Astrocyte (in vitro differentiated cells and primary cell): ENCODE measurements around the gene LILRB3. TPM values are rescaled to one million over a fixed set of nuclear protein-coding genes. Genes with fewer than 3 reads are reported as not detected.
"Not testable (repeated sequence)": the region's sequence is repeated elsewhere in the genome, so short reads cannot be mapped to it uniquely, and the experiment has no call there.

Experiments used
- DNase-seq: peaks from one replicate; pipeline ENCODE4 v3.0.0-alpha.2; 2010; ENCODE audit warnings: low read depth
- FAIRE-seq: peaks from 2 replicates; lab custom pipeline; 2011; peaks lifted over from hg19 to GRCh38; lab: Jason Lieb, UNC
- H2AFZ ChIP-seq: 2 replicates; pipeline ENCODE4 v1.6.0; 2012; ENCODE audit warnings: low read depth, low read length, inconsistent platforms
- H3K27ac ChIP-seq: 2 replicates; pipeline ENCODE4 v1.5.1; 2011; ENCODE audit warnings: low read depth, low read length, inconsistent platforms
- H3K27me3 ChIP-seq: 2 replicates; pipeline ENCODE4 v1.6.0; 2011; ENCODE audit warnings: low read length, inconsistent platforms; ENCODE audit not compliant: insufficient read depth
- H3K36me3 ChIP-seq: 2 replicates; pipeline ENCODE4 v1.5.1; 2011; ENCODE audit warnings: low read length, inconsistent platforms; ENCODE audit not compliant: insufficient read depth
- H3K4me1 ChIP-seq: 2 replicates; pipeline ENCODE4 v1.5.1; 2011; ENCODE audit warnings: low read length, inconsistent platforms; ENCODE audit not compliant: insufficient read depth
- H3K4me2 ChIP-seq: 2 replicates; pipeline ENCODE4 v1.6.0; 2012; ENCODE audit warnings: low read length, inconsistent platforms
- H3K4me3 ChIP-seq: 2 replicates; pipeline ENCODE4 v1.5.1; 2011; ENCODE audit warnings: low read depth, mild to moderate bottlenecking, low read length, inconsistent platforms; ENCODE audit not compliant: insufficient read depth
- H3K79me2 ChIP-seq: 2 replicates; pipeline ENCODE4 v1.6.0; 2012; ENCODE audit warnings: mild to moderate bottlenecking, low read length, inconsistent platforms; ENCODE audit not compliant: insufficient read depth
- H3K9ac ChIP-seq: 2 replicates; pipeline ENCODE4 v1.6.0; 2012; ENCODE audit warnings: mild to moderate bottlenecking, low read length, inconsistent platforms
- H3K9me3 ChIP-seq: 2 replicates; pipeline ENCODE4 v1.5.1; 2012; ENCODE audit warnings: low read depth, mild to moderate bottlenecking, low read length, inconsistent platforms; ENCODE audit not compliant: insufficient read depth
- H4K20me1 ChIP-seq: 2 replicates; pipeline ENCODE4 v1.6.0; 2012; ENCODE audit warnings: low read length, inconsistent platforms; ENCODE audit not compliant: insufficient read depth
- H3K27ac Mint-ChIP-seq: one replicate; pipeline ENCODE4 v1.8.0; 2021; ENCODE audit warnings: mild to moderate bottlenecking, mixed read lengths; ENCODE audit not compliant: unreplicated experiment
- H3K27me3 Mint-ChIP-seq: one replicate; pipeline ENCODE4 v1.8.0; 2021; ENCODE audit warnings: low read depth, mixed read lengths; ENCODE audit not compliant: unreplicated experiment
- H3K36me3 Mint-ChIP-seq: one replicate; pipeline ENCODE4 v1.8.0; 2021; ENCODE audit warnings: low read depth, mixed read lengths; ENCODE audit not compliant: unreplicated experiment
- H3K4me1 Mint-ChIP-seq: one replicate; pipeline ENCODE4 v1.8.0; 2021; ENCODE audit warnings: low read depth, mixed read lengths; ENCODE audit not compliant: unreplicated experiment
- H3K4me3 Mint-ChIP-seq: one replicate; pipeline ENCODE4 v1.8.0; 2021; ENCODE audit warnings: mild to moderate bottlenecking, moderate library complexity, mixed read lengths; ENCODE audit not compliant: unreplicated experiment
- H3K9me3 Mint-ChIP-seq: one replicate; pipeline ENCODE4 v1.8.0; 2021; ENCODE audit warnings: mild to moderate bottlenecking, mixed read lengths; ENCODE audit not compliant: unreplicated experiment
- CTCF ChIP-seq: IDR thresholded peaks from 2 replicates; pipeline ENCODE4 v1.5.1; 2011; ENCODE audit warnings: low read depth, mild to moderate bottlenecking, inconsistent platforms, low read length, moderate library complexity; ENCODE audit not compliant: insufficient read depth
- EZH2 ChIP-seq: IDR thresholded peaks from 2 replicates; pipeline ENCODE4 v1.6.1; 2012; ENCODE audit warnings: mild to moderate bottlenecking, low read length, inconsistent platforms; ENCODE audit not compliant: insufficient read depth
- total RNA-seq: library from RNA; stranded (reverse); gene quantifications from 2 replicates; pipeline ENCODE4 v1.2.1, GENCODE V29; 2021

The LILRB3 gene
- total RNA-seq, 1 donor from 2014 or later, result not detected

GRCh38 chr19:54186934-54187381 lies 35.8 kb downstream of the LILRB3 start:
- no peak overlapping the region for H3K4me3 ChIP-seq
- H3K4me1 Mint-ChIP-seq, result no peaks in the 10 kb centered on the region
- no peak for FAIRE-seq
- H3K9me3 ChIP-seq, result no peaks in the 10 kb centered on the region
- peak overlapping the region; percentile 26 for H3K27ac Mint-ChIP-seq
- H2AFZ ChIP-seq, result no peak overlapping the region
- no peak overlapping the region for H3K27ac ChIP-seq
- peak overlapping the region; percentile 94 for H3K4me3 Mint-ChIP-seq
- H3K9ac ChIP-seq, result no peak overlapping the region
- peaks cover 11% of the 10 kb centered on the region for H3K4me1 ChIP-seq
- no peak overlapping the region for H3K4me2 ChIP-seq
- TF ChIP-seq CTCF, result no peak
- no peak for TF ChIP-seq EZH2
- no peaks in the 10 kb centered on the region for H3K27me3 ChIP-seq
- no peaks in the 10 kb centered on the region for H3K36me3 ChIP-seq
- peaks cover 28% of the 10 kb centered on the region for H4K20me1 ChIP-seq
- peaks cover 31% of the 10 kb centered on the region for H3K79me2 ChIP-seq
- no peaks in the 10 kb centered on the region for H3K27me3 Mint-ChIP-seq
- no peak for DNase-seq
- H3K9me3 Mint-ChIP-seq, result no peaks in the 10 kb centered on the region
- peaks cover 7% of the 10 kb centered on the region for H3K36me3 Mint-ChIP-seq

- H3K36me3 Mint-ChIP-seq, result peaks cover 7% of the 10 kb centered on the region
- no peak overlapping the region for H3K9ac ChIP-seq
- no peaks in the 10 kb centered on the region for H3K27me3 Mint-ChIP-seq
- H3K4me1 Mint-ChIP-seq, result no peaks in the 10 kb centered on the region
- H3K27ac Mint-ChIP-seq, result no peak overlapping the region
- H3K9me3 Mint-ChIP-seq, result no peaks in the 10 kb centered on the region
- no peak overlapping the region for H3K4me3 ChIP-seq
- H4K20me1 ChIP-seq, result peaks cover 23% of the 10 kb centered on the region
- no peak overlapping the region for H3K4me2 ChIP-seq
- H2AFZ ChIP-seq, result no peak overlapping the region
- no peak for FAIRE-seq
- no peak overlapping the region for H3K27ac ChIP-seq
- peak overlapping the region; percentile 28 for H3K4me3 Mint-ChIP-seq
- no peaks in the 10 kb centered on the region for H3K36me3 ChIP-seq
- no peak for DNase-seq
- H3K4me1 ChIP-seq, result peaks cover 7% of the 10 kb centered on the region
- TF ChIP-seq EZH2 (no peak), CTCF (no peak)
- no peaks in the 10 kb centered on the region for H3K27me3 ChIP-seq
- no peaks in the 10 kb centered on the region for H3K9me3 ChIP-seq
- H3K79me2 ChIP-seq, result peaks cover 26% of the 10 kb centered on the region
Observed at GRCh38 chr19:54186351-54186750, 36.5 kb downstream of the LILRB3 start.

- H3K36me3 Mint-ChIP-seq, result peaks cover 10% of the 10 kb centered on the region
- H3K27ac ChIP-seq, result no peak overlapping the region
- no peak overlapping the region for H3K27ac Mint-ChIP-seq
- peaks cover 6% of the 10 kb centered on the region for H3K4me1 ChIP-seq
- no peak overlapping the region for H3K9ac ChIP-seq
- H4K20me1 ChIP-seq, result peaks cover 40% of the 10 kb centered on the region
- FAIRE-seq, result no peak
- no peaks in the 10 kb centered on the region for H3K9me3 Mint-ChIP-seq
- no peaks in the 10 kb centered on the region for H3K36me3 ChIP-seq
- H2AFZ ChIP-seq, result no peak overlapping the region
- no peaks in the 10 kb centered on the region for H3K4me1 Mint-ChIP-seq
- no peak overlapping the region for H3K4me3 Mint-ChIP-seq
- no peak overlapping the region for H3K4me3 ChIP-seq
- no peak for DNase-seq
- H3K27me3 Mint-ChIP-seq, result no peaks in the 10 kb centered on the region
- TF ChIP-seq EZH2 (no peak), CTCF (no peak)
- no peak overlapping the region for H3K4me2 ChIP-seq
- no peaks in the 10 kb centered on the region for H3K9me3 ChIP-seq
- no peaks in the 10 kb centered on the region for H3K27me3 ChIP-seq
- H3K79me2 ChIP-seq, result peaks cover 19% of the 10 kb centered on the region
Observed at GRCh38 chr19:54183431-54183830, 39.4 kb downstream of the LILRB3 start.

- FAIRE-seq, H3K9ac ChIP-seq, H3K27ac ChIP-seq, H3K4me1 Mint-ChIP-seq, H3K4me3 Mint-ChIP-seq, H3K79me2 ChIP-seq, H3K27me3 Mint-ChIP-seq, H3K4me3 ChIP-seq, H3K4me2 ChIP-seq, H3K4me1 ChIP-seq, H3K27me3 ChIP-seq, DNase-seq, H2AFZ ChIP-seq, H3K9me3 Mint-ChIP-seq, H3K27ac Mint-ChIP-seq, H3K9me3 ChIP-seq, H3K36me3 ChIP-seq: not testable (repeated sequence)
- H4K20me1 ChIP-seq, result peaks cover 28% of the 10 kb centered on the region
- peaks cover 14% of the 10 kb centered on the region for H3K36me3 Mint-ChIP-seq
Observed at GRCh38 chr19:54181894-54182293, 40.9 kb downstream of the LILRB3 start.
